GM21717 (cell line): ENCODE data around the gene SNAPC3.
"Not testable (repeated sequence)": the region's sequence is repeated elsewhere in the genome, so short reads cannot be mapped to it uniquely, and the experiment has no call there.

Experiments
- ATAC-seq: cut with Tn5 transposase; IDR thresholded peaks from one replicate; pipeline ENCODE4 v1.9.1; 2021; ENCODE audit warnings: mild to moderate bottlenecking, moderate library complexity; ENCODE audit not compliant: unreplicated experiment

The SNAPC3 gene

GRCh38 chr9:15423231-15423985 lies 732 bp downstream of the SNAPC3 start:
- ATAC-seq, result peak; percentile 18

DNA sequence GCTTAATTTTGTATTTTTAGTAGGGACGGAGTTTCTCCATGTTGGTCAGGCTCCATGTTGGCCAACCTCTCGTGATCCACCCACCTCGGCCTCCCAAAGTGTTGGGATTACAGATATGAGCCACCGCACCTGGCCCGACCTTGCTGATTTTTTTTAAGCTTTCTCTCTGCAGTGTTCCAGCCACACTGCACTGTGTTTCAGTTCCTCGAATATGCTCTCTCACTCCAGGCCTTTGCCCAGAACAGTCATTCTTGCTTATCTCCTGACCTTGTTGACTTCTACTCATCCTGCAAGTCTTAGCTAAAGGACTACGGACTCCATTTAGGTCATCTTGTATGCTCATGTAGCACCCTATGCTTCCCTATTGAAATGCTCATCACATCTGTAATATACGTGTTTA lies 3.3 kb downstream of the SNAPC3 start:
- ATAC-seq, result peak; percentile 49

- not testable (repeated sequence) for ATAC-seq
Measured at GRCh38 chr9:15427702-15428101, 5.0 kb downstream of the SNAPC3 start.

DNA sequence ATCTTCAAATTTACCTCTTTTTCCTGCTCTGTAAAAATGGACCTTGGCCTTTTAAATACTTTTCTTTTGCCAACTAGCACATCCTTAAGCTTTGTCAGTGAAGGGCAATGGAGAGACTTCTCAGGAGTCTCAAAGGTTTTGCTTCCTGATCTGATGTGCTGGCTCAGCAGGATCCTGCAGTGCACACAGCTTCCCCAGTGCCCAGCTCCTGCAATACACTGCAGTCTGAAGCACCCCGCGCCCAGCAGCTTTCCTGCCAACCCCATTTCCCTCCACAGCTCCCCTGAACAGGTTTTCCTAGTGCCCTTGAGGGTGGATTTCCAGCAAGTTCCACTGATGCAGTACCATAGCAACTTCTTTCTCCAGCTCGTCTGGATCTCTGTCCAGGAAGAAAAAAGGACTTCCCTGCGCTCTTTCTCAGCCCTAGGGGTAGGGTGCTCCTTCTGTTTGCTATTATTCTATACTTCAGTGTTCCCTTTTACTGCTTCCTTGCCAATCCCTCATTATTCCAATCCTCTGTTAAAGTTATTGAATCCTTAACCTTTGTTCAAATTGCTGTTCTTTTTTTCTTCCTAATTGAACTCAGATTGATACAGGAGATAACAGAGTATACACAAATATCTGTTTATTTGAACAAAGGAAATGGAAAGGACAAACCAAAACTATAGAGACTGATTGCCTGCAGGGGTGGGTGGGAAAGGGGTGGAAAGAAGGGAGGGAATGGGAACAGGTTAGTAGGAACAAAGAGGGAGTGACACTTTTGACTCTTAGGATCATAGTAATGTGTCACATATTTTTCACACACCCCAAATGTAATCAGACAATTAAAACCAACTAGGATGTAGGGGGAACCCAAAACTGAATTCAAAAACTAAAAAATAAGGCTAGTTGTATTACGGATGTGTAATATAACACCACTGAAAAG lies 8.5 kb downstream of the SNAPC3 start:
- no peak for ATAC-seq

- no peak for ATAC-seq
Measured at GRCh38 chr9:15433191-15433590, 10.5 kb downstream of the SNAPC3 start.

DNA sequence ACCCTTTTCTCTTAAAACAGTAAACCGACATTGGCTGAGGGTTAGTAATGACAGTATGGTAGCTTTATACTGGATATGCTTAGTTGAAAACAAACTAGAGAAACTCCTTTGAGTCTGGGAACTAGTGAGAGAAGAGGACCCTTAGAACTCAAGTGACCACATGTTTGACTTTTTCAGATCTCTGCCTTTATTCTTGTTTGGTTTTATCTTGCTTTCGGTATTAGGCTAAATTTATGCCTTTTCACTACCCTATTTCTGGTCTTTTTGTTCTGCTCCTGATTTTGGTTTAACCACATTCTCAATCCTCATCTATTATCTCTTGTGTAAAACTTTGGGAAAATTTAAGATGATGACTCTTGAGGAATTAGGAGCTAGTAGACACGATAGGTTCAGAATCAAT lies 11.0 kb downstream of the SNAPC3 start:
- no peak for ATAC-seq

DNA sequence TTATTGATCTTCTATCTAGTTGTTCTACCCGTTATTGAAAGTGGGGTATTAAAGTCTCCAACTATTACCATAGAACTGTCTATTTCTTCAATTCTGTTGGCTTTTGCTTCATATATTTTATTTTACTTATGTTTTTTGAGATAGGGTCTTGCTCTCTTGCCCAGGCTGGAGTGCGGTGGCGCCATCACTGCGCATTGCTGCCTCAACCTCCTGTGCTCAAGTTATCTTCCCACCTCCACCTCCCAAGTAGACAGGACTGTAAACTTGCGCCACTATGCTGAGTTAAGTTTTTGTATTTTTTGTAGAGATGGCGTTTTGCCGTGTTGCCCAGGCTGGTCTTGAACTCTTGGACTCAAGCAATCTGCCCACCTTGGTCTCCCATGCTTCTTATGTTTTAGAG lies 16.2 kb downstream of the SNAPC3 start:
- ATAC-seq, result no peak

DNA sequence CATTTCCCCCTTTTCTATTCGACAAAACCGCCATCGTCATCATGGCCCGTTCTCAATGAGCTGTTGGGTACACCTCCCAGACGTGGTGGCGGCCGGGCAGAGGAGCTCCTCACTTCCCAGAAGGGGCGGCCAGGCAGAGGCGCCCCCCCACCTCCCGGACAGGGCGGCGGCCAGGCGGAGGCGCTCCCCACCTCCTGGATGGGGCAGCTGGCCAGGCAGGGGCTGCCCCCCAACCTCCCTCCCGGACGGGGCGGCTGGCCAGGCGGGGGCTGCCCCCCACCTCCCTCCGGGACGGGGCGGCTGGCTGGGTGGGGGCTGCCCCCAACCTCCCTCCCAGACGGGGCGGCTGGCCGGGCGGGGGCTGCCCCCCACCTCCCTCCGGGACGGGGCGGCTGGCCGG lies 19.2 kb downstream of the SNAPC3 start:
- not testable (repeated sequence) for ATAC-seq

DNA sequence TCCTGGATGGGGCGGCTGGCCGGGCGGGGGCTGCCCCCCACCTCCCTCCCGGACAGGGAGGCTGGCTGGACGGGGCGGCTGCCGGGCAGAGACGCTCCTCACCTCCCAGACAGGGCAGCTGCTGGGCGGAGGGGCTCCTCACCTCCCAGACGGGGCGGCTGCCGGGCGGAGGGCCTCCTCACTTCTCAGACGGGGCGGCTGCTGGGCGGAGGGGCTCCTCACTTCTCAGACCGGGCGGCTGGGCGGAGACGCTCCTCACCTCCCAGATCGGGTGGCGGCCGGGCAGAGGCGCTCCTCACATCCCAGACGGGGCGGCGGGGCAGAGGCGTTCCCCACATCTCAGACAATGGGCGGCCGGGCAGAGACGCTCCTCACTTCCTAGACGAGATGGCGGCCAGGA lies 19.6 kb downstream of the SNAPC3 start:
- ATAC-seq, result not testable (repeated sequence)

GRCh38 chr9:15444141-15444540 lies 21.5 kb downstream of the SNAPC3 start:
- ATAC-seq, result no peak

DNA sequence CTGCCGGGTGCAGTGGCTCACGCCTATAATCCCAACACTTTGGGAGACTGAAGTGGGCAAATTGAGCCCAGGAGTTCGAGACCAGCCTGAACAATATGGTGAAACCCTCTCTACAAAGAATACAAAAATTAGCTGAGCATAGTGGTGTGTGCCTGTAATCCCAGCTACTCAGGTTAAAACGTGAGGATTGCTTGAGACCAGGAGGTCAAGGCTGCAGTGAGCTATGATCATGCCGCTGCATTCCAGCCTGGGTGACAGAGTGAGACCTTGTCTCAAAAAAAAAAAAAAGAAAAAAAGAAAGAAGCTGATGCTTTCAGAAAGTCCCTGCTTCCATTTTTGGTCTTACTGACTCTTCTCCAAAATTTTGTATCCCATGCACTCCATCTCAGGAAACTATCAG lies 31.3 kb downstream of the SNAPC3 start:
- ATAC-seq, result no peak

GRCh38 chr9:15461056-15461455 lies 38.4 kb downstream of the SNAPC3 start:
- ATAC-seq, result no peak

DNA sequence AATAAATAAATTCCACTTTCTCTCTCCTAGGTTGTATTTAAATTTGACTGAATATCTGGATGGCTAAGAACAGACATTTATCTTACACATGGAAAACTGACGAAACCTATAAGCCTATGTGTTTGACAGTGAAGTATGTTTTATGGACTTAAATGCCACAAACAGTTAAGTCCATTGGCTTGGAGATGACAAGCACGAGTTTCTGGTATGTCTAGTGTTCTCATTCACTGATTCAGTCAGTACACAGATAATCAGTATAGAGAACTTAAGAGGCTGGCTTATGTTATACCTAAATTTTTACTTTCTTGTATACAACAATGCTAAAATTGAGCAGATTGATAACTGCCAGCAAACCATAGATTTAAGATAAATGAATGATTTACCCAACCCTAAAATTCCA lies 38.9 kb downstream of the SNAPC3 start:
- no peak for ATAC-seq

DNA sequence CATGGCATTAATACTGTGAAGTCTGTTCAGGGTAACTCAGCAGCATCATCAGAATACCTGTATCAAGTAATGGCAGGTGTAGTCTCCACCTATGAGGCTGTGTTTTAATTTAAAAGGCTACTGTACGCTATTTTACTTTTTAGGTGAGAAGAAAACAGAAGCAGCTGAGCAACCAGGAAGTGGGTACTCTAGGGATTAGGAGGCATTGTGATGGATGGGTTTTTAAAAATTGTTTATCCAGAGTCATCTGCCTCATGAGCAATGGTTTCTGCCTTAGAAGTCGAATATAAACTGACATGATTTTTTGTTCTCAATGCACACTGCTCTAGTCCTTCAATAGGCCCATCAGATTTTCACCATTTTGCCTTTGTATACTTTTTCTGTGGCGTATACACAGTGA lies 45.5 kb downstream of the SNAPC3 start:
- no peak for ATAC-seq

- ATAC-seq, result no peak
Measured at GRCh38 chr9:15469406-15469805, 46.7 kb downstream of the SNAPC3 start.

DNA sequence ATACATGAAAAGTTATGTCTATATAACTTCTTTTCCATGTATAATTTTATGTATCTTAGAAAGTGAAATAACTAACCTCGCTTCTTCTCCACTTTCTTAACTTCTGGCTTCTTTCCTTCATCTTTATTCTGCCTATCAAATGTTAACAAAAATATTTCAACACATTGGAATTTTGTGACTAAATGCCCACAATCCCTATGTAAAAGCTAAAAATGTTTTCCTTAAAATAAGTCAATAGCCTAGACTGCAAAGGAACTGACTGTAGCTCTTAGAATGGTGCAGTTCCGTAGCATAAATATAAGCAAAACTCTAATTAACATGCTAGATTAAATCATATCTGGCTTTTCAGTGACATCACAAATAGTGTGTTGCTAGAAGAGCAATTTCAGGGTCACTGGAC lies 47.2 kb downstream of the SNAPC3 start:
- ATAC-seq, result no peak

- ATAC-seq, result no peak
Measured at GRCh38 chr9:15475923-15476536, 53.4 kb downstream of the SNAPC3 start.

DNA sequence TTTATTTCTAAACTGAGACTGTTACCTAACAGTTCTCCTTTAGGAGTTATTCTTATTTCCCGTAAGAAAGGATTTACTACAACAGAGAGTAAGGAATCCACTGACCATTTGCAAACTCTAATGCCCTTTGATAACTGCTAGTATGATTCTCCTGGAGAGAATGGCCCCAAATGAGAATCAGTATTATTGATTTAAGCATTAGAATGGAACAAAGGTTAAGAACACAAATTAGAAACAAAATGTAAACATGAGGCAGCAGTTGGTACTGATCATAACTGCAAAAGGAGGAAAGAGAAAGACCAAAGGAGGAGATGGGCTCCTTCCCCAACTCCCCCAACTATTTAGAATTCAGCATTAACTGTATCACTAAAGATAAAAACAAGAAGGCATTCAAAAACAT lies 57.4 kb downstream of the SNAPC3 start:
- no peak for ATAC-seq

GRCh38 chr9:15482146-15482545 lies 59.5 kb downstream of the SNAPC3 start:
- no peak for ATAC-seq

DNA sequence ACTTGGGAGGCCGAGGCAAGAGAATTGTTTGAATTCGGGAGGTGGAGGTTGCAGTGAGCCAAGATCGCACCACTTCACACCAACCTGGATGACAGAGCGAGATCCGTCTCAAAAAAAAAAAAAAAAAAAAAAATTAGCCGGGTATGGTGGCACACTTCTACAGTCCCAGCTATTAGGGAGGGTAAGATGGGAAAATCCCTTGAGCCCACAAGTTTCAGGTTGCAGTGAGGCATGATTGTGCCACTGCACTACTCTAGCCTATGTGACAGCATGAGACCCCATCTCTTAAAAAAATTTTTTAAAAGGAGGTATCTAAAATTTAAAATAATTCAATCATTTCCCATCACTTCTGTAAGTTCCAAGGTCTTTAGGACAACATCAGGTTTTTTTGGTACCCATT lies 62.1 kb downstream of the SNAPC3 start:
- no peak for ATAC-seq

GRCh38 chr9:15485836-15486666 lies 63.4 kb downstream of the SNAPC3 start:
- ATAC-seq, result no peak
